ENCODE measurements around the gene CSNK1A1. TPM values are rescaled to one million over a fixed set of nuclear protein-coding genes. Genes with fewer than 3 reads are reported as not detected.

Gene CSNK1A1
- polyA plus RNA-seq, 3 donors = 75.7 to 131 (median 103) TPM

- H3K9me3 Mint-ChIP-seq = no peaks in the 10 kb centered on the region
- H4K20me1 ChIP-seq (ENCODE audit: insufficient read depth, low read length) = peaks cover 38% of the 10 kb centered on the region
- no peak overlapping the region for H3K27ac ChIP-seq (ENCODE audit: low read depth in 1 of 2, low read length in 2 of 2)
- H3K4me1 ChIP-seq (ENCODE audit: control insufficient read depth in 1 of 2, insufficient read depth in 2 of 2, low read length in 2 of 2) = no peaks in the 10 kb centered on the region
- WGBS (ENCODE audit: insufficient coverage) = no CpG with 5 or more reads among the region's 2 CpGs
- no peak for DNase-seq
- H3K9me3 ChIP-seq (replicated peaks in 1 of 2; ENCODE audit: control insufficient read depth in 1 of 2, insufficient read depth in 1 of 2, low read length in 2 of 2) = no peaks in the 10 kb centered on the region
- intact Hi-C loops (cut with micrococcal nuclease) = no loop called here
- no peak overlapping the region for H3K9ac ChIP-seq (ENCODE audit: insufficient read depth, low read length, poor library complexity, severe bottlenecking)
- H2AFZ ChIP-seq (ENCODE audit: insufficient read depth, low read depth, low read length, poor library complexity, severe bottlenecking) = no peak overlapping the region
- peaks cover 64 to 80% of the 10 kb centered on the region in 2 donors for H3K36me3 Mint-ChIP-seq
- H3K79me2 ChIP-seq (ENCODE audit: insufficient read depth, low read length) = no peaks in the 10 kb centered on the region
- H3K4me1 Mint-ChIP-seq = no peaks in the 10 kb centered on the region
- peaks cover 72 to 88% of the 10 kb centered on the region in 2 donors for H3K36me3 ChIP-seq (replicated peaks in 1 of 2; ENCODE audit: control insufficient read depth in 1 of 2, insufficient read depth in 2 of 2, low read length in 2 of 2)
- no peaks in the 10 kb centered on the region for H3K27me3 Mint-ChIP-seq (ENCODE audit: low read depth in 3 of 3)
- H3K4me2 ChIP-seq (replicated peaks; ENCODE audit: extremely low read depth, low read length, poor library complexity, severe bottlenecking) = no peak overlapping the region
- TF ChIP-seq CTCF (IDR thresholded peaks at IDR 0.05) = no peak
- no peak overlapping the region for H3K4me3 ChIP-seq (replicated peaks in 1 of 3; ENCODE audit: low read depth in 2 of 3, low read length in 3 of 3)
- no peak overlapping the region for H3K4me3 Mint-ChIP-seq
- H3K27ac Mint-ChIP-seq = peak overlapping the region in 1 of 7 donors; percentile 61
- no peaks in the 10 kb centered on the region for H3K27me3 ChIP-seq (ENCODE audit: control insufficient read depth in 2 of 2, insufficient read depth in 2 of 2, low read length in 2 of 2)
Measured at GRCh38 chr5:149496917-149497316, 54.3 kb downstream of the CSNK1A1 start.

- Histone ChIP-seq H3K9me3 (replicated peaks in 1 of 2; ENCODE audit: control insufficient read depth in 1 of 2, insufficient read depth in 1 of 2, low read length in 2 of 2) (no peaks in the 10 kb centered on the region), H3K27me3 (ENCODE audit: control insufficient read depth in 2 of 2, insufficient read depth in 2 of 2, low read length in 2 of 2) (no peaks in the 10 kb centered on the region), H2AFZ (ENCODE audit: insufficient read depth, low read depth, low read length, poor library complexity, severe bottlenecking) (no peak overlapping the region), H4K20me1 (ENCODE audit: insufficient read depth, low read length) (peaks cover 37% of the 10 kb centered on the region), H3K4me2 (replicated peaks; ENCODE audit: extremely low read depth, low read length, poor library complexity, severe bottlenecking) (no peak overlapping the region), H3K27ac (ENCODE audit: low read depth in 1 of 2, low read length in 2 of 2) (no peak overlapping the region), H3K36me3 (replicated peaks in 1 of 2; ENCODE audit: control insufficient read depth in 1 of 2, insufficient read depth in 2 of 2, low read length in 2 of 2) (peaks cover 65 to 80% of the 10 kb centered on the region in 2 donors), H3K4me1 (ENCODE audit: control insufficient read depth in 1 of 2, insufficient read depth in 2 of 2, low read length in 2 of 2) (no peaks in the 10 kb centered on the region), H3K4me3 (replicated peaks in 1 of 3; ENCODE audit: low read depth in 2 of 3, low read length in 3 of 3) (no peak overlapping the region), H3K9ac (ENCODE audit: insufficient read depth, low read length, poor library complexity, severe bottlenecking) (no peak overlapping the region), H3K79me2 (ENCODE audit: insufficient read depth, low read length) (no peaks in the 10 kb centered on the region)
- H3K27me3 Mint-ChIP-seq (ENCODE audit: low read depth in 3 of 3) = no peaks in the 10 kb centered on the region
- no peak overlapping the region for H3K27ac Mint-ChIP-seq
- WGBS (ENCODE audit: insufficient coverage) = no CpG with 5 or more reads among the region's 1 CpG
- intact Hi-C loops (cut with micrococcal nuclease) = no loop called here
- TF ChIP-seq CTCF (IDR thresholded peaks at IDR 0.05) = no peak
- no peaks in the 10 kb centered on the region for H3K4me1 Mint-ChIP-seq
- no peak for DNase-seq
- H3K36me3 Mint-ChIP-seq = peaks cover 57 to 72% of the 10 kb centered on the region in 2 donors
- no peaks in the 10 kb centered on the region for H3K9me3 Mint-ChIP-seq
- H3K4me3 Mint-ChIP-seq = no peak overlapping the region
Measured at GRCh38 chr5:149496166-149496565, 55.1 kb downstream of the CSNK1A1 start.
